GM19328 (cell line): ENCODE measurements around the gene TRABD2B.

Experiments used
- ATAC-seq: cut with Tn5 transposase; IDR thresholded peaks from one replicate; pipeline ENCODE4 v1.9.1; 2021; ENCODE audit warnings: mild to moderate bottlenecking, moderate library complexity; ENCODE audit not compliant: unreplicated experiment

Gene TRABD2B

GRCh38 chr1:47993881-47994625 lies 3.1 kb downstream of the TRABD2B start:
- no peak for ATAC-seq

GRCh38 chr1:47993416-47993740 lies 3.8 kb downstream of the TRABD2B start:
- no peak for ATAC-seq

DNA sequence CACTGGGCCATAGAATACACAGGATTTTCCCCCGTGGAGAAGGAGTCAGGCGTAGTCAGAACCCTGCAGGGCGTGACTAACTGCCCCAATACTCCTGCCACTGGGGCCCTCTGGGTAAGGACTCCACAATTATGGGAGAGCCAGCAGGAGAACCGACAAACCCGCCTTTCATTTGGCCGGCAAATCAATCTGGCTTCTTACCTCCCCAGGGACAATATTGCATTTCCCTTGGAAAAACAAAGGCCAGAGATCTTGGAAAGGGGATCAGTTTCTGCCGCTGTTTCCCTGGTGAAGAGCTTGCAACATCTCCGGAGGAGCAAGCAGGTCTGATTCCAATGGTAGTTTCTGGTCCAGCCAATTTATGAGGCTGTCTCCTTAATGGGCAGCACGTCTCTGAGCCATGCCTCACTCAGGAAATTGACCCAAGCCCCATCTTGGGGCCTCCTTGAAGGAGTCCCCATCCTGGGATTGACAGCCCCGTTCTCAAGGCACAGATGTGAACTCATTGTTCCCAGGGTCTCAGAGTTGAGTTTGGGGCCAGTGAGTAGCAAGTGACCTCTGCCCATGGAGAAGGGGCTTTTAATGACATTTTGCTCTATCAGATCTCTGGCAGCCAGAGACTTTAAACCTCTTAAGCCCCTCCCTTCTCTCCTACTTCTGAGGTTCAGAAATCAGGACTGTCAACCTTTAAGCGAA lies 4.3 kb downstream of the TRABD2B start:
- no peak for ATAC-seq

- no peak for ATAC-seq
Measured at GRCh38 chr1:47991673-47992072, 5.5 kb downstream of the TRABD2B start.

GRCh38 chr1:47991187-47991586 lies 6.0 kb downstream of the TRABD2B start:
- no peak for ATAC-seq

- ATAC-seq: no peak
Measured at GRCh38 chr1:47990286-47990685, 6.9 kb downstream of the TRABD2B start.

DNA sequence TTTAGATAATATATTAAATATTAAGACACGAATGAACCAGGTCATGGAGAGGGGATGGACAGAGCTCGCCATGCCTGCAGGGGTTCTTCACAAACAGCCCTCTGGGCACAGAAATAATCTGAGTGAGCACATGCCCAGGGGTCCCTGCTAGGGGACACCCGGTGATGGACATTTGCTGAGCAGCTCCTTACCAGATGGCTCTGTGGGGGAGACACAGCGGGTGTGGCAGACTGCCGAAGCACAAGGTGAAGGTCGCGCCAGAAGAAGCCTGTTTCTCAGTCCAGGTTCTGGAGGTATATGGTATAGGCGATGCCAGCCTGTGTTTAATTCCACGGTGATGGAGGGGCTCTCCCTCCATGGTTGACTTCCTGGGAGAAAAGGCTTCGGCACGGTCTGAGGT lies 9.6 kb downstream of the TRABD2B start:
- ATAC-seq: no peak

- no peak for ATAC-seq
Measured at GRCh38 chr1:47986761-47987200, 10.4 kb downstream of the TRABD2B start.

DNA sequence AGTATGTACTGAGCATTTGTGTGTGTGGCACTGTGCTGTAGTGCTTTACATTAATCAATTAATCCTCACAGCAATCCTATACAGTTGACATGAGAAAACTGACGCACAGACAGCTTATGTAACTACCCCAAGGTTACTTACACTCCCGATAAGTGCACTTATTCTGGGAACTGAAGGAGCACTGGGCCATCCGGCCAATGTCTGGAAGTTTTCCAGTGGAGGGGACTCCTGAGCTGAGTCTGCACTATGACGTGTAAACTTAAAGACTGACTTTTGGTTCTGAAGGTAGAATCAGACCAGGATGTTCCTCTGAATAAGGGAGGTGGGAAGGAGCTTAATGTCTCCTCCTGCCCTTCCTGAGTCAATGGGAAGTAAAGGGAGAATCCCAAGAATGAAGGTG lies 12.2 kb downstream of the TRABD2B start:
- no peak for ATAC-seq

DNA sequence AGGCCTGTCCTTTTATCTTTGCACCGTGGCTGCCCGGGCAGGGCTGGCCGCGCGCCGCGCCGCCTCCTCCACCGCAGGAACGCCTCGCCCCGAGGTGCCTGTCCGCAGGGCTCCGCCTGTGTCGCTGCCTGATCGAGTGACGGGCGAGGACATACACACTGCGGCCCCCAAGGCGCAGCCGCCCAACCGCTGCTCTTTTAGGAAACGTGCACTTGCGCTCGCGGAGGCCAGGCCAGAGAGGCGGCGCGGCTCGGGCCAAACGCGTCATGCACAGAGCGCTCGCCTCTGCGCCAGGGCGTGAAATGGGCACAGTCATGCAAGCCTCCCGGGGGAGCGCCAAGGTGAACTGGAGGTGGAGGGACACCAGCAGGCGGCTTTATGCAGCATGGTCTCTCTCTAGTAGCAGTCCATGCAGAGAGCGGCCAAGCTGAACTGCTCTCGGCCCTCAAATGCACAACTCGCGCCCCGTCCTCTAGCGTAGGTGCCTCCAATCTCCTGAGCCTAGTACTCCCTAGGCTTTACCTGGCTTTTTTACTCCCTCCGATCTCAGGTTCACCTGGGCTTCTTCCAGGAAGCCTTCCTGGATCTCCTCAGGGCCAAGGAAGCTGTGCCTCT lies 12.9 kb downstream of the TRABD2B start:
- no peak for ATAC-seq

- no peak for ATAC-seq
Measured at GRCh38 chr1:47983691-47984090, 13.5 kb downstream of the TRABD2B start.

GRCh38 chr1:47981667-47982350 lies 15.4 kb downstream of the TRABD2B start:
- no peak for ATAC-seq

- no peak for ATAC-seq
Measured at GRCh38 chr1:47980501-47980900, 16.7 kb downstream of the TRABD2B start.

- ATAC-seq: no peak
Measured at GRCh38 chr1:47979724-47980123, 17.5 kb downstream of the TRABD2B start.

DNA sequence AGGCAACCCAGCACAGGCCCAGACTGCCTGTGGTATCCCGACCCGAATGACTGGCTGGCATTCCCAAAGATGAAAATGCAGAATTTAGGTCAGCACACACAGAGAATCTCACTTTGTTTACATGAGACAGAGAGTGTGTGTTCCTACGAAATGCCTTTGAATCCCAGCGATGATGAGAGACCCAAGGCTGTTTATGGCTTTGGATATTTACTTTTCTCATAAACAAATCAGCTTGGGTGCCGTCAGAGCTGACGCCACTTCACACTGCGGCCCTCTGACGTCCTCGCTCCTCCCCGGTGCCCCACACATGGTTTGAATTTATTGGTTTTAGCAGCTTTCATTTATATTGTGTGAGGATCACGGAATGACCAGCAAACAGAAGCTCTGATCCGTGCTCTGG lies 18.7 kb downstream of the TRABD2B start:
- ATAC-seq: no peak

DNA sequence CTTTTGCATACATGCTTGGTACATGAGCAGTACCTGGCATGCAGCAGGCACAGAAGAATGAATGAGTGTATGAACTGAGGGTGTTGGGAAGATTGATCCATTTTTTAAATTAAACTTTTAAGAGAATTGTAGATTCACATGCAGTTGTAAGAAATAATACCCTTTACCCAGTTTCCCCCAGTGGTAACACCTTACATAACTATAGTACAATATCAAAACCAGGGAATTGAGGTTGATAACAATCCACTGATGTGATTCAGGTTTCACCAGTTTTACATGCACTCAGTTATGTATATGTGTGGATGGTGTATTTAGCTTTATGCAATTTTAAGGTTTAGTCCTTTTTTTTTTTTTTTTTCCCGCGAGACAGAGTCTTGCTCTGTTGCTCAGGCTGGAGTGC lies 20.5 kb downstream of the TRABD2B start:
- no peak for ATAC-seq

DNA sequence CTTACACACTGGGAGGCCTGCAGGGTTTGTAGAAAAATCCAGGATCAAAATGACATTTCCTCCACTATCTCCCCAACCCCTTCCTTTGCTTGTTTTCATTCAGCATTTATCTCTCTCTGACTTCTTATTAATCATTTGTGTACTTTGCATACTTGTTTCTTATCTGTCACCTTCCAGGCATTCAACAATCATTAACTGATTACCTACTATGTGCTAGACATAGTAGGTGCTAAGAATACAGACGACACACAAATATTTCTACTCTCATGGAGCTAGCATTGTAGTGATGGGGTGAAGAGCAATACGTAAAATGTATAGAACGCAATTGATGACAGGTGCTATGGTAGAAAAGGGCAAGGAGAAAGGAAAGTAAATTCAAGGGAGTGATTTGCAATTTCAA lies 20.9 kb downstream of the TRABD2B start:
- ATAC-seq: no peak

- ATAC-seq: no peak
Measured at GRCh38 chr1:47975302-47975921, 21.8 kb downstream of the TRABD2B start.

DNA sequence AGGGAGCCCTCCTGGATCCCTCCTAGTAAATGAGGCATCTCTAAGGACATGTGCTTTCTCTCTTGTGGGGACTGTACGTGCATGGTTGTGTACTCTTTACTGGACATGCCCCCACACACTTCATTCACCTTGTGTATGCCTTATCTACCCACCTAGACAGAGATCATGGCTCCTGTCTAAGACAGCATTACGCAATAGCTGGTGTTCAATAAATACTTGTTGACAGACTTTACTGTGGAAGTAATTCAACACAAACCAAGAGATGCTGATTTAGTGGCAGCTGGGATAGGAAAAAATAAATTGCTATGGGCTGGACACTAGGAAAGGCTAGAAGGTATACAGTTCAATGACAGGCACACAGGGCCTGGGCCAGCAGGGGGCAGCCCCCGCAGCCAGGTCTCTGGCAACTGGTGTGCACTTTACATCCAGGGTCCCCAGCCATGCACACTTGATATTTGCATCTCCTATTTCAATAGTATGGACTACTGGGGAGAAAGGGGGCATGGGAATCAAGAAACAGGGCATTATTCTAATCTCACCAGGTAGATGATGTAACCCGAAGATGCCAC lies 24.2 kb downstream of the TRABD2B start:
- no peak for ATAC-seq

DNA sequence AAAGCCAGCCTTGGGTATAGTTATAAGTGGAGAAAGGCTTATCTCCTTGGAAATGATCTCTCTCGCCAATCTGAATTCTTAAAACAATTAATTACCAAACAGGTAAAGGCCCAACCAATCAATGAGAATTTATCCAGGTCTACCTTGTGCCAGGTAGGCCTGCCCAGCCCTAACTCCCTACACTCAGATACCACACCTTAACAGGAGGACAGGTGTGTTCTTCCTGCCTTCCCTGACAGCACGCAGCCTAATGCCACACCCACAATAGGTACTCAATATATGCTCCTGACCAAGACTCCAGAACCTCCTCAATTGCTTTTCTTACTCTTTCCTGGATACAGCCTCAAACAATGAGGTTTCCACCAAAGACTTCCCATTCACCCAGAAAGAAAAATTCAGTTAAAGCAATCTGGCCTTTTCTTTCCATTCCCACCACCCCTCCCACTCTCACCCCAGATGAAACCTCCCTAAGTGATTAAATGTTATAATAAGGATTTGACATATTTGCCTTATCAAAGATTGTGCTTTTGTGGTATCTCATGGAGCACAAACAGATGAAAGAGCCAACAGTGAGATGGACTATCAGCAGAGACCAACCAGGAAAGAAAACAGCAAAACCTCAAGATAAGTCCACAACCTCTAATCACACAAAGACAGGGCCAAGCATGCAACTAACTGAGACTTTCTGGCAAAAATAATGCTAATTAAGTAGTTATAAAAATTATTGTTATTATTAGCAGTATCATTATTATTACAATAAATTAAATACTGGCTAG lies 25.6 kb downstream of the TRABD2B start:
- ATAC-seq: no peak
